IPS-20b (cell line): ENCODE data around the gene GTF2B.
"Not testable (repeated sequence)": the region's sequence is repeated elsewhere in the genome, so short reads cannot be mapped to it uniquely, and the experiment has no call there.

Source experiments
- H3K27ac ChIP-seq: one replicate; pipeline ENCODE4 v1.5.1; 2013; ENCODE audit warnings: low read length
- H3K27me3 ChIP-seq: 2 replicates; pipeline ENCODE4 v1.6.1; 2013; ENCODE audit warnings: mild to moderate bottlenecking, low read length, inconsistent platforms; ENCODE audit not compliant: insufficient read depth
- H3K36me3 ChIP-seq: 2 replicates; pipeline ENCODE4 v1.6.1; 2013; ENCODE audit warnings: low read depth, mild to moderate bottlenecking, inconsistent platforms, low read length, moderate library complexity; ENCODE audit not compliant: insufficient read depth
- H3K4me1 ChIP-seq: 2 replicates; pipeline ENCODE4 v1.6.1; 2013; ENCODE audit warnings: mild to moderate bottlenecking, control low read depth, inconsistent platforms, low read length, moderate library complexity; ENCODE audit not compliant: insufficient read depth
- H3K4me3 ChIP-seq: 2 replicates; pipeline ENCODE4 v1.5.1; 2013; ENCODE audit warnings: mild to moderate bottlenecking, low read length, inconsistent platforms
- H3K9ac ChIP-seq: 2 replicates; pipeline ENCODE4 v1.6.1; 2013; ENCODE audit warnings: low read depth, mild to moderate bottlenecking, inconsistent platforms, low read length, moderate library complexity
- H3K9me3 ChIP-seq: 2 replicates; pipeline ENCODE4 v1.6.1; 2013; ENCODE audit warnings: mild to moderate bottlenecking, low read depth, low read length, inconsistent platforms; ENCODE audit not compliant: insufficient read depth

GTF2B gene

GRCh38 chr1:88825721-88826120 lies 65.6 kb downstream of the GTF2B start:
- Histone ChIP-seq H3K4me3 (no peak overlapping the region), H3K36me3 (peaks cover 52% of the 10 kb centered on the region), H3K27me3 (no peaks in the 10 kb centered on the region), H3K4me1 (peaks cover 4% of the 10 kb centered on the region; the same call in 1 of the 2 replicates), H3K27ac (no peak overlapping the region), H3K9ac (no peak overlapping the region), H3K9me3 (no peaks in the 10 kb centered on the region)

DNA sequence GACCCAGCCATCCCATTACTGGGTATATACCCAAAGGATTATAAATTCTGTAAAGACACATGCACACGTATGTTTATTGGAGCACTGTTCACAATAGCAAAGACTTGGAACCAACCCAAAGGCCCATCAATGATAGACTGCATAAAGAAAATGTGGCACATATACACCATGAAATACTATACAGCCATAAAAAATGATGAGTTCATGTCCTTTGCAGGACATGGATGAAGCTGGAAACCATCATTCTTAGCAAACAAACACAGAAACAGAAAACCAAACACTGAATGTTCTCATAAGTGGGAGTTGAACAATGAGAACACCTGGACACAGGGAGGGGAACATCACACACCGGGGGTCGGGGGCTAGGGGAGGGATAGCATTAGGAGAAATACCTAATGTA lies 71.7 kb downstream of the GTF2B start:
- peaks cover 18% of the 10 kb centered on the region for H3K36me3 ChIP-seq
- not testable (repeated sequence) for H3K27ac ChIP-seq, H3K9ac ChIP-seq, H3K9me3 ChIP-seq, H3K27me3 ChIP-seq, H3K4me1 ChIP-seq, H3K4me3 ChIP-seq

- no peak overlapping the region for H3K27ac ChIP-seq
- peaks cover 50% of the 10 kb centered on the region for H3K36me3 ChIP-seq
- H3K9me3 ChIP-seq: no peaks in the 10 kb centered on the region
- H3K27me3 ChIP-seq: no peaks in the 10 kb centered on the region
- no peak overlapping the region for H3K9ac ChIP-seq
- no peaks in the 10 kb centered on the region for H3K4me1 ChIP-seq
- H3K4me3 ChIP-seq: no peak overlapping the region
Observed at GRCh38 chr1:88813471-88813870, 77.9 kb downstream of the GTF2B start.

DNA sequence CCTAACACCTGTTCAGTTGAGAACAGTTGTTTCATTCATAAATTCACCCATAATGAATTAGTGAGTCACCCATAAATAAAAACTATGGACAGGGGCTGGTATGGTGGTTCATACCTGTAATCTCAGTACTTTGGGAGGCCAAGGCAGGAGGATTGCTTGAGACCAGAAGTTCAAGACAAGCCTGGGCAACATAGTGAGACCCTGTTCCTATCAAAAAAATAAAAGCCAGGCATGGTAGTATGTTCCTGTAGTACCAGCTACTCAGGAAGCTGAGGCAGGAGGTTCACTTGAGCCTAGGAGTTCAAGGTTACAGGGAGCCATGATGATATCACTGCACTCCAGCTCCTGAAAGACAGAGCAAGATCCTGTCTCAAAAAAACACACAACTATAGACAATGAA lies 79.0 kb downstream of the GTF2B start:
- no peaks in the 10 kb centered on the region for H3K27me3 ChIP-seq
- H3K9ac ChIP-seq: no peak overlapping the region
- no peak overlapping the region for H3K4me3 ChIP-seq
- no peaks in the 10 kb centered on the region for H3K9me3 ChIP-seq
- no peak overlapping the region for H3K27ac ChIP-seq
- H3K36me3 ChIP-seq: peaks cover 56% of the 10 kb centered on the region
- no peaks in the 10 kb centered on the region for H3K4me1 ChIP-seq

DNA sequence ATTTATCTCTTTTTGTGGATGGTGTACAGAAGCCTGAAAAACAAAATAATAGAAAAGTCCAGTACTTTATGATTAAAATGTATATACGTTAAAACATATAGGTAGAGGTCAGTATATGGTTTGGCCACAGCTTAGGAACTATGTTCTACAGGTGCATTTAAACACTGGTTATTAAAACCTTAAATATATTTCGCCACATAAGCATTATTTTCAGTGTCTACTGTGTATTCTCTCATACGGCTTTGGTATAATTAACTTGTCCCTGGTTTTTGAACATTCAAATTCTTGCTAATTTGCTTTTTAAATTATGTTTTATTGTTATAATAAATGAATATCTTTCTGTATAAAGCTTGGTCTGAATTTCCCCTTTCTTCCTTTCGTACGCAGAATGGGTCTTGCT lies 87.9 kb downstream of the GTF2B start:
- no peak overlapping the region for H3K27ac ChIP-seq
- H3K36me3 ChIP-seq: peaks cover 84% of the 10 kb centered on the region
- H3K4me1 ChIP-seq: no peaks in the 10 kb centered on the region
- no peak overlapping the region for H3K4me3 ChIP-seq
- peaks cover 13% of the 10 kb centered on the region; the same call in 1 of the 2 replicates for H3K9me3 ChIP-seq
- no peaks in the 10 kb centered on the region for H3K27me3 ChIP-seq
- H3K9ac ChIP-seq: no peak overlapping the region

DNA sequence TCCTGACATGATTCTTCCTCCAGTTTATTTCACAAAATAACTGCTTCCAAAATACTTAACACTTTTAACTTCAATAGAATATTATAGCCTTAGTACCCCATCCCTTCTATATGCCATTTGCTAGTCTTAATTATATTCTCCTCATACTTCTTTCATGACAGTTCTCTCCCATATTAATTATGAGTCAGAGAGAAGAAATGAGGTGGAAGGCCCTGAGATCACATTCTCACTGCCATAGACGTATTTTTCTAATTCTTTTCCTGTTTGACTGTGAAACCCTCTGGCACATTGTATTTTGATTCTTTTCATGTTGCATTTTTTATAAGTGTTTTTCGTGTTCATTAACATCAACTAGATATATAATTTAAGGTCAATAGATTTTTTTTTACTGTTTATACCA lies 88.4 kb downstream of the GTF2B start:
- Histone ChIP-seq H3K4me3 (no peak overlapping the region), H3K27ac (no peak overlapping the region)

More for the DNA sequence above, 88.4 kb downstream of the GTF2B start:
- Histone ChIP-seq H3K36me3 (peaks cover 84% of the 10 kb centered on the region), H3K9me3 (peaks cover 13% of the 10 kb centered on the region; the same call in 1 of the 2 replicates), H3K27me3 (no peaks in the 10 kb centered on the region), H3K9ac (no peak overlapping the region), H3K4me1 (no peaks in the 10 kb centered on the region)
